Gastroesophageal sphincter (tissue), 3 donors: ENCODE results near the gene FMNL1.

Experiments used
- EP300 ChIP-seq: sonication (generic); formaldehyde crosslinking; IDR thresholded peaks from one replicate; pipeline ENCODE4 v1.6.1; 2017; ENCODE audit warnings: antibody characterized with exemption, mild to moderate bottlenecking
- TF ChIP-seq, protein P1 (sequence below), 4 experiments: fragments of 200-600 bp in 2 of 4; fragments of 450-650 bp in 2 of 4; sonication (generic) in 1 of 4; IDR thresholded peaks; one replicate each; pipeline ENCODE4 v1.5.1; 2017 to 2019; ENCODE audit warnings: antibody characterized with exemption in 4 of 4, mild to moderate bottlenecking in 2 of 4, moderate library complexity in 2 of 4

DNA sequence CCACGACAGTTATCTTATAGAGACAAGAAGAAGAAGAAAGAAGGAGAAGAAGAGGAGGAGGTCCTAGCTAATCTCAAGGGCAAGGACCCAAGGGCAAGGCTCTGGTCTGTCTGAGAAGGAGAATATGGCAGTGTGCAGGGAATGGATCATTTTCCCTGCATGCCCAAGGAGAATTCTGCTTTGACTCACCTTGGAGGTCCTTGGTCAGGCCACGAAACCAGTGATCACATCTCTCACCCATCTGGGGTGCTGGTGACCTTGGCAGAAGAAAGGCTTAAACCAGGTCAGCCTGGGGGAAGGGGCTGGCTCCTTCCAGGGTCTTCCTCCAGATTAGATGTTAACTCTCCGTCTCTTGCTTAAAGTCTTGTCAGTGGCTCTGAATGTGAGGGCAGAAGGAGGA is 1.6 kb upstream of the FMNL1 start:
- TF ChIP-seq, protein P1, sequence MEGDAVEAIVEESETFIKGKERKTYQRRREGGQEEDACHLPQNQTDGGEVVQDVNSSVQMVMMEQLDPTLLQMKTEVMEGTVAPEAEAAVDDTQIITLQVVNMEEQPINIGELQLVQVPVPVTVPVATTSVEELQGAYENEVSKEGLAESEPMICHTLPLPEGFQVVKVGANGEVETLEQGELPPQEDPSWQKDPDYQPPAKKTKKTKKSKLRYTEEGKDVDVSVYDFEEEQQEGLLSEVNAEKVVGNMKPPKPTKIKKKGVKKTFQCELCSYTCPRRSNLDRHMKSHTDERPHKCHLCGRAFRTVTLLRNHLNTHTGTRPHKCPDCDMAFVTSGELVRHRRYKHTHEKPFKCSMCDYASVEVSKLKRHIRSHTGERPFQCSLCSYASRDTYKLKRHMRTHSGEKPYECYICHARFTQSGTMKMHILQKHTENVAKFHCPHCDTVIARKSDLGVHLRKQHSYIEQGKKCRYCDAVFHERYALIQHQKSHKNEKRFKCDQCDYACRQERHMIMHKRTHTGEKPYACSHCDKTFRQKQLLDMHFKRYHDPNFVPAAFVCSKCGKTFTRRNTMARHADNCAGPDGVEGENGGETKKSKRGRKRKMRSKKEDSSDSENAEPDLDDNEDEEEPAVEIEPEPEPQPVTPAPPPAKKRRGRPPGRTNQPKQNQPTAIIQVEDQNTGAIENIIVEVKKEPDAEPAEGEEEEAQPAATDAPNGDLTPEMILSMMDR (IDR thresholded peaks at IDR 0.05): no peak
- no peak for TF ChIP-seq EP300
